NCI-H526 treated with DMSO at 0.1 percent for 48 hours (cell line): ENCODE measurements around the gene MLANA.
A peak's percentile ranks its signal among the peaks of the same experiment; 100 is the strongest.

ENCODE experiments used
- DNase-seq: peaks from one replicate; lab custom pipeline; 2025; lab: John Stamatoyannopoulos, UW

MLANA gene

GRCh38 chr9:5899292-5899691 lies 8.6 kb downstream of the MLANA start:
- no peak for DNase-seq

GRCh38 chr9:5900622-5901021 lies 9.9 kb downstream of the MLANA start:
- no peak for DNase-seq

- no peak for DNase-seq
Measured at GRCh38 chr9:5902377-5902776, 11.7 kb downstream of the MLANA start.

GRCh38 chr9:5908918-5909317 lies 18.2 kb downstream of the MLANA start:
- no peak for DNase-seq

GRCh38 chr9:5909976-5910375 lies 19.3 kb downstream of the MLANA start:
- DNase-seq = no peak

GRCh38 chr9:5910413-5911057 lies 19.8 kb downstream of the MLANA start:
- no peak for DNase-seq

- no peak for DNase-seq
Measured at GRCh38 chr9:5915438-5915837, 24.7 kb downstream of the MLANA start.

- no peak for DNase-seq
Measured at GRCh38 chr9:5917273-5917672, 26.6 kb downstream of the MLANA start.

- no peak for DNase-seq
Measured at GRCh38 chr9:5917888-5918287, 27.2 kb downstream of the MLANA start.

- DNase-seq = no peak
Measured at GRCh38 chr9:5918460-5918859, 27.8 kb downstream of the MLANA start.

- no peak for DNase-seq
Measured at GRCh38 chr9:5920860-5921328, 30.2 kb downstream of the MLANA start.

- no peak for DNase-seq
Measured at GRCh38 chr9:5922192-5922591, 31.5 kb downstream of the MLANA start.

GRCh38 chr9:5931657-5932056 lies 41.0 kb downstream of the MLANA start:
- DNase-seq = no peak

GRCh38 chr9:5938449-5938848 lies 47.8 kb downstream of the MLANA start:
- DNase-seq = no peak

- DNase-seq = no peak
Measured at GRCh38 chr9:5939530-5939929, 48.8 kb downstream of the MLANA start.

- no peak for DNase-seq
Measured at GRCh38 chr9:5941214-5941613, 50.5 kb downstream of the MLANA start.

- DNase-seq = no peak
Measured at GRCh38 chr9:5945112-5945511, 54.4 kb downstream of the MLANA start.

GRCh38 chr9:5947912-5948311 lies 57.2 kb downstream of the MLANA start:
- DNase-seq = no peak

- DNase-seq = peak; percentile 6
Measured at GRCh38 chr9:5949103-5949699, 58.5 kb downstream of the MLANA start.

- DNase-seq = no peak
Measured at GRCh38 chr9:5950261-5950660, 59.6 kb downstream of the MLANA start.

GRCh38 chr9:5951686-5952211 lies 61.1 kb downstream of the MLANA start:
- DNase-seq = no peak

GRCh38 chr9:5953743-5954707 lies 63.3 kb downstream of the MLANA start:
- DNase-seq = no peak

GRCh38 chr9:5957166-5957565 lies 66.5 kb downstream of the MLANA start:
- no peak for DNase-seq
